OCI-M2 (cell line): ENCODE results near the gene UPF2.
"Not testable (repeated sequence)": the region's sequence is repeated elsewhere in the genome, so short reads cannot be mapped to it uniquely, and the experiment has no call there.

Experiments used
- DNase-seq: peaks from one replicate; lab custom pipeline; 2025; ENCODE audit not compliant: unreplicated experiment; lab: John Stamatoyannopoulos, UW

The UPF2 gene

DNA sequence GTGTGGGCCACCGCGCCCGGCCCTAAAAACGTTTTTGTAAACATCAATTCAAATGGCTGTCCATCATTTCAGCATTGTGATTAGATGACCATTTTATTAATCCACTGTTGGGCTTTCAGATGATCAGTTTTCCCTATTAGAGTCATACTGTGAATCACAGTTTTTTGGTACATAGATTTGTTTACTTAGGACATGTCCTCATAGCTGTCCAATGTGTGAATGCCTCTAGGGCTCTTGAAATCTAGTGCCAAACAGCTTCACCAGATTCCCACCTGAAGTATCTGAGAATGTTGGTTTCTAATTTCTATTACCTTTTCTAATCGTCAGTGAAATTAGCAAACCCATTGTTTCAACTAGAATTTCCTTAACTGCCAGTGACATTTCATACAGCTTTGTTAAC, 66.8 kb downstream of the UPF2 start:
- DNase-seq: no peak

DNA sequence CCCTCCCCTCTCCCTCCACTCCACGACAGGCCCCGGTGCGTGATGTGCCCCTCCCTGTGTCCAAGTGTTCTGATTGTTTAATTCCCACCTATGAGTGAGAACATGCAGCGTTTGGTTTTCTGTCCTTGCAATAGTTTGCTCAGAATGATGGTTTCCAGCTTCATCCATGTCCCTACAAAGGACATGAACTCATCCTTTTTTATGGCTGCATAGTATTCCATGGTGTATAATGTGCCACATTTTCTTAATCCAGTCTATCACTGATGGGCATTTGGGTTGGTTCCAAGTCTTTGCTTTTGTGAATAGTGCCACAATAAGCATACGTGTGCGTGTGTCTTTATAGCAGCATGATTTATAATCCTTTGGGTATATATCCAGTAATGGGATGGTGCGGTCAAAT, 70.1 kb downstream of the UPF2 start:
- not testable (repeated sequence) for DNase-seq

DNA sequence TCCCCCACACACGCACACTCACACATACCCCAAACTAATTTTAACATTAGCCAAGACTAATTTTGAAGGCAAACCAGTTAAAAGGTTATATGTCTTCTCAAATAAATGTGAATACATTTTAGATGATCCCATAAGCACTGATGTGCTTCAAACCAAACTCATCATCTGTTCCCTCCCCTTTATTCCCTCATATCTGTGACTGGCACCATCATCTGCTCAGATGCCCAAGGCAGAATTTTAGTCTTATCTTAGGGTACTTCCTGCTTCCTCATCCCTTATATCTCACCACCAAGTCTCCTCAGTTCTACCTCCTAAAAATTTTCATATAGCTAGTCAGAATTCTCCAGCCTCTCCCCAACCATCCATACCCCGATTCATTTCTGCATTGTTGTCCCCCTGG, 80.4 kb downstream of the UPF2 start:
- DNase-seq: no peak

GRCh38 chr10:11961771-11962170, 80.8 kb downstream of the UPF2 start:
- no peak for DNase-seq

DNA sequence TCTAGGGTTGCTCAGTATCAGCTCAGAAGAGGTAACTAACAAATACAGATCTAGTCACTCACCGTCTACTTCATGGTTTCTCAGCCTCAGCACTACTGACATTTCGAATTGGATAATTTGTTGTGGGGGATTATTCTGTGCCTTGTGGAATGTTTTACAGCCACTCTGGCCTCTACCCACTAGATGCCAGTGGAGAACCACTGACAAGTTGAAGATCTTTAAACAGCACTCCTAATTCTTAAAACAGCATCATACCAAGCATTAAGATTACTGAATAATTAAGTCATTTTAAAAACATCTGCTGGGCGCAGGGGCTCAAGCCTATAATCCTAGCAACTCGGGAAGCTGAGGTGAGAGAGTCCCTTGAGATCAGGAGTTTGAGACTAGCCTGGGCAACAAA, 82.6 kb downstream of the UPF2 start:
- DNase-seq: no peak

GRCh38 chr10:11958956-11959355, 83.7 kb downstream of the UPF2 start:
- no peak for DNase-seq

- no peak for DNase-seq
Observed at GRCh38 chr10:11951695-11952094, 90.9 kb downstream of the UPF2 start.

DNA sequence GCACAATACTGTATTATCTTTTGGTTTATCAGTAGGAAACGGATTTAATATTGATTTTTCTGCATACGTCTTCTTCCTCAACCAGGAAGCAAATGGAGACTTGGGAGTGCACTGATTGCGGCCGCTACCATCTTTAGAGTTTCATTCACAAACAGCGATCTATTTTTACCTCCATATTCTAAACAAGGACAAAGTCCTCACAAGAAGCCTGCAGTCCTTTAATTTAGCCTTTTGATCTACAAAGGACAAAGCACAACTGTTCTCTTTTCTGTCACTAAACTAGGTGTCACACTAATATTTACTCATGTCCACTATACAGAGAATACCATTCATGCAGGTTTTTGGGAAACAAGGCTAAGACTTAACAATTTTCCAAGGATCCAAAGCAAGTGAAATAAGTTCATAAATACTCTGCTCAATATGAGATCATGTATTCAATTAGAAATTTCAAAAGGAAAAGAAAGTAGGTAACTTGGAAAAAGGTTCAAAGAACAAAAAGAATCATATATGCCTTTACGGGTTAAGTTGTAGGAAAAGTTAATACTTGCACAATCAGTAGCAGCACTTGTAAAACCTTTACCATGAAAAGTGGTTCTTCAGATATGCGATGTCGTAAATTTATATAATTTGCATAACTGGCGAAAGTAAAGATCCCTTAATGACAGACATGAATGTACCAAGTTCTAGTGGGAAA, 92.1 kb downstream of the UPF2 start:
- no peak for DNase-seq

DNA sequence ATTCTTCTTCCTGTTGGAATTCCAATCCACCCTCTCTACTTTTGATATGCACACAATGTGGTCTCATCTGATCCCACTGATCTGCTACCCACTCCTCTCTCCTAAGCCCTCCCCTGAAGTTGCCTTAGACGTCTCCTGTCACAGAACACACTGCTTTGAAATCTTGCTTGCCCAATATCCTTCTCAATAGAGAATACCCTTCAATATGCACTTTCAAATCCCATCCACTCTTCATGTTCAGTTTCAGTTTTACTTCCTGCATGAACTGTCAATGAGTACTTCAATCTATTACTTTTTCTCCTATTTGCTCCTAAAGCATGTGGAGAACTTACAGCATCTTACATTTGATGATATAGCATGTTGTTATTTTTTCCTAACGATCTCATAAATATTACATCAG, 93.5 kb downstream of the UPF2 start:
- no peak for DNase-seq

DNA sequence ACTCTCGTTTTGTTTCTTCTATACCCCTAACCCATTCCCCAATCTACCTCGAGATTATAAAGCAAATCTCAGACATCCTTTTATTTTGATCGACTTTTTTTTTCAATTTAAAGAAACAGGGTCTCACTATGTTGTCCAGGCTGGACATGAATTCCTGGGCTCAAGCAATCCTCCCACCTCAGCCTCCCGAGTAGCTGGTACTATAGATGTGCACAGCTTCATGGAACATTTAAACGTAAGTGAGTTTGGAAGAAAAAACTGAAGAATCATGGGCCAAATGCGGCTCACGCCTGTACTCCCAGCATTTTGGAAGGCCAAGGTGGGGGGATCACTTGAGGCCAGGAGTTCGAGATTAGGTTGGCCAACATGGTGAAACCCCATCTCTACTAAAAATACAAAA, 96.0 kb downstream of the UPF2 start:
- no peak for DNase-seq

DNA sequence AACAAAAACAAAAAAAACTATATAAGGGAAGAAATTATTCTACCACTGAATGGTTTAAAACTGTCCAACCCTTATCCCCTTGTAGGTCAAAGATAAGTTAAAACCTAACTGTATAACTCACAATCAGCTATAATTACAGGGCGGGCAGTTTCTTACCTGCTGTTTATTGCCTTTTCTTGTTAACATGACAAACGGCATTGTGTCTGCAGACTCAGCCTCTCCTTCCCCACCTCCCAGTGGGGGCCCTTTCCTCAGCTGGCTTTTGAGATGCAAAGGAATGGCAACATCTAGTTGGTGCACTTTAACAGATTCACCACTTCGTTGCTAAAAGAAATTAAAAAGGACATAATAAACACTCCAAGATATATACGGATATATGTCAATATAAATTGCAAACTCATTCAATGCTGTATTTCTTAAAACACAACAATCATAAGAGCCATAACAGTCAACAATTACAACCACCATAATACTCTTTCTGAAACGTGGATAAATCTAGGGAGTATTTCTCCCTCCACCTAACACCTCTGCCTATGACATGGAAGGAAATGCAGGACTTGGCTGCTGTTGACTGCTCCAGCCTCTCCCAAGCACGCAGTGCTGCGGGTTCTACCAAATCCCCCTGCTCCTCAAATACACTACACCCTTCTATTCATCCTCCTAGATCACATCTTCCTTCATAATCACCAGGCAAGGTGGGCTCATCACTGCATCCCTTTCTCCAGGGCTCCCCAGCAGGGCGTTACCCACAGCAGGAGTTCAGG, 106.0 kb downstream of the UPF2 start:
- no peak for DNase-seq

DNA sequence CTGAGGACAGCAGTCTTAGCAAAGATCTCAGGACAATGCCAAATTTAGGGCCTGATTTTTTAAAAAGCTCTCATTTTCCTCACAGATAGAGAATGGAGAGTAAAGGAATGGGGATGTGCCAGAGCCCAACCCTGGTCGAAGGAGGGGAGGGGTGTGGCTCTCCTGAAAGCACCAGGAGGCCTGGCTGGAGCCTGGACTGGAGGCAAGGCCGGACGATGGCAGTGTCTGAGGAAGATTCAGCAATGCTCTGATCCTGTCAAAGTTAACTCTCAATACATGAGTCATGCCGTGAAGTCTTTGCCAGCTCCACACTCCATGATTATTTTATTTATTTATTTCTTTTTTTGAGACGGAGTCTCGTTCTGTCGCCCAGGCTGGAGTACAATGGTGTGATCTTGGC, 108.3 kb downstream of the UPF2 start:
- DNase-seq: no peak

DNA sequence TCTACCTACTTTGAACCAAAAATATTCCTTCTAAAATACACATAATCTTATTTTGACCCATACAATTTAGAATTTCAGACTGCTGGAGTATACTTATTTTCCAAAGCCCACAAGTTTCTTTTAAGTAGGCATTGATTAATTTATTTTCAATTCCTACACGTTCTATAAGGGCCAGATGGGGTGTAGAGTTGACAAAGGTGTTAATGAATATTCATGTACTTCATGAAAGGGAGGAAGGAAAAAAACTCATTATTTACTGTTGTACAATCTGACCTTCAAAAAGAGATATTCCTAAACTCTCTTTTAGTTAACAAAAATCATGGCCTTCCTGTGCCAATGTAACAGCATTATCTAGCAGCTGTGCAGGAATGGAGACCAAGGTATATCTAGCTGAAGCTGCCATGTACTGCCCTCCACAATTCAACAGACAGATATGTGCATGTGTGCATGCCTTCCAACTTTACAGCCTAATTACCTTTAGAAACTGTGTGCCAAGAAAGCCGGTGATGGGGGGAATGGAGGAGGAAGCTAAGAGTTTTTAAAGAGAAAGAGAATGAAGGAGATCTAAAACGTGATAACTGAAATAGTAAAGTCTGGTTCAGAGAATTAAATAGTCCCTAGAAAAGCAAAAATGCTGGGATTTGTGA, 108.9 kb downstream of the UPF2 start:
- no peak for DNase-seq

DNA sequence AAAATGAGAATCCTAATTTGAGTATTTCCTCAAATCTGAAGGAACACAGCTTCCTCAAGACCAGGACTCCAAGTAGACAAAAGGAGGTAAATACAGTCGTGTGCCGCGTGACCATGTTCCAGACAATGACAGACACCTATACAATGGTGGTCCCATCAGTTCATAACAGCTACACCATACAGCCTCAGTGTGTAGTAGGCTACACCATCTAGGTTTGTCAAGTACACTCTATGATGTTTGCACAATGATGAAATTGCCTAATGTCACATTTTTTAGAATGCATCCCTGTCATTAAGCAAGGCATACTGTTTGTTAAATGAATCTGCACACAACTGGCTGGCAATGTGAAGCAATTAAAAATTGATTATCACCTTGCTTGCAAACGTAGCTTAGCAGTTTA, 111.6 kb downstream of the UPF2 start:
- DNase-seq: no peak

GRCh38 chr10:11930312-11930978, 112.2 kb downstream of the UPF2 start:
- no peak for DNase-seq

DNA sequence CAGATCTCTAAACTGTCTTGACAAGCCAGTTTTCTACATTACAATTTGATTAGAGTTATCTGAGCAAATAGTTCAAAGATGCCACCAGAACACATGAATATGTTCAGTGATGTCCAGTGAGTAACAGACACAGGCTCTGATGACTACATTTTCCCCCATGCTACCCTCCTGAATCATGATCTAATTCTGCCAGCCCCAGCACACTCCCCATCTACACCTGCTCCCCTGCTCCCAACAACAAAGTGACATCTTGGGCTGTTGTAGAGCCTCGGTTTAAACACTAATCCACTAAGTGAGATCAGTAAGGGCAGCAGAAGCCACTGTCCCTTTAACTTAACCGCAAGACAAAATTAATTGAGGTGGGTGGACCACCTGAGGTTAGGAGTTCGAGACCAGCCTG, 114.9 kb downstream of the UPF2 start:
- DNase-seq: no peak

GRCh38 chr10:11921800-11922392, 120.7 kb downstream of the UPF2 start:
- DNase-seq: no peak

DNA sequence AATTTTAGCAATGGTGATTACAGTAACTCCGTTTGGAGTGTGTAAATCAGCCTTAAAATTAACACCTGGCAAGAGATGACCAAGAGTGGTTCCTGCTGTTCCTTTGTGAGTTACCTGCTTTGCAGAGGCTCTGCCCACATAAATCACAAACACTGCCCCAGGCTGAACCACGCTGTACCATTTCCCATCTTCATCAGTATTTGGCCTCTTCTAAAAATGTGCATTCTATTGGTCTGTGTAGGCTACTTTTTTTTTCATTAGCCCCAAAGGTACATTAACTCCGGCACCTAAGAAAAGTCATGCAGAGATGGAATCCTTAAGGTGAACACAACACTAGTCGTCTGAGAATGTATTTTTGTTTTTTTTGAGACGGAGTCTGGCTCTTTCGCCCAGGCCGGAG, 123.3 kb downstream of the UPF2 start:
- DNase-seq: no peak

DNA sequence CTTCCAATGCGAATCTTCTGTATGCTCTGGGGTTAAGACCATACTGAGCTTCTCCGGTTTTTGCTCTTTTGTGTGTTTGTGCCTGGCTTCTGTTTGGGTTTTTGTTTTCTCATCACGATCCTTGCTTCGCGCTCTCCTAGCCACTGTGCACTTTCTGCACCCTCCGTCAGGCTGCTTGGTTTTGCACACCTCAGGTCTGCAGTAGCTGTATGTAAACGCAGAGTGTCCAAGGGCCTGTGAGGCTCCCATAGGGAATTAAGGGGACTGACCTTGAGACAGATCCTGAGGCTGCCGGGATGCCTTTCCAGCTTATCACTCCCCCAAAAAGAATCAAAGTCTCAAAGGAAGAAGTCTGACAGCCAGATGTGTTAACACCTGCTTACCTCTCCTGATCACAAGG, 124.2 kb downstream of the UPF2 start:
- DNase-seq: no peak

DNA sequence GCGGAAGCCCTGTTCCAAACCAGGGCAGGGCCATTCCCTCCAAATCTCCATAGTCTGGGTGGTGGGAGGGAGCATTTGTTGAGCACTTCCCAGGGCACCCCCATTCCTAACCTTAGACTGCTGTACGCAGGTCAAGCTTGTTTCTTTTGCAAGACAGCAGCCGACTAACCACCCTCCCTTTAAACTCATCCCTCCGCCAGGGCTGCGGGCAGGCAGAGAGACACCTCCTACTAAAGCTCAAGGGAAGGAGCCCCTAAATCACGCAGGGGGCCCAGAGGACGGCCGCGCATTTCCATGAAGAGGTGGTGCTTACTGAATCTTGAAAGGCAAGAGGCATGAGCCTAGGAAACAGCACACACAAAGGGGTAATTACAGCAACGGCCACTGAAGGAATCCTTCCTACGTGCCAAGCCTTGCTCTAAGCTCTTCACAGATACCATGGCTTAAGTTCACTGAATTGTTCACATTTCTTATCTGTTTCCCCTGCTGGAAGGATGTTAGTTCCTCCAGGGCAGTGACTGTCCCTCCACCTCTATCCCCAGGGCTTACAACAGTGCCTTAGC, 129.4 kb downstream of the UPF2 start:
- no peak for DNase-seq

DNA sequence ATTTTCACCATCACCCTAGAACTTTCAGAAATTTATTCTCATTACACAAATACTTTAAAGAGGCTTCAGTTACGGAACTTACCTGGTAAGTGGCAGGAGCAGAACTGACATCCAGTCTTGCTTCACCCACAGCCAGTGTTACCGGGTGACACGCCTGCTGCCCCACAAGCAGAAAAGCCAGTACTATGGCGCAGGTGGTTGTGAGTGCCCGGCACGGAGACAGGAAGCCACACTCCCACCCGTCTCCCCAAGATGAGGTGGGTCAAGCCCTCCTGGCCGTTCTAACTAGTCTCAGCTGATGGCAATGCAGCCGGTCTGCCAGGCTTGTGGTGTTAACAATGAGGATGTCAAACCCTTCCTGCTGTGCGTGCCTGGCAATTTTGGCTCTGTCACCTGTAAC, 132.5 kb downstream of the UPF2 start:
- DNase-seq: no peak
